GM18502 (cell line): ENCODE measurements around the gene BCCIP.

ENCODE experiments used
- ATAC-seq: cut with Tn5 transposase; IDR thresholded peaks from one replicate; pipeline ENCODE4 v1.9.1; 2021; ENCODE audit warnings: mild to moderate bottlenecking; ENCODE audit not compliant: unreplicated experiment, poor library complexity

BCCIP gene

GRCh38 chr10:125882596-125882995, 59.2 kb downstream of the BCCIP start:
- no peak for ATAC-seq

- ATAC-seq = no peak
Observed at GRCh38 chr10:125883211-125883610, 59.9 kb downstream of the BCCIP start.
